IMR-90 (cell line): ENCODE results near the gene PCSK6. TPM values are rescaled to one million over a fixed set of nuclear protein-coding genes. Genes with fewer than 3 reads are reported as not detected.

ENCODE experiments used
- ATAC-seq: fragments of 200-7000 bp; cut with Tn5 transposase; 2 replicates; pipeline ENCODE4 v1.9.1; 2020; ENCODE audit warnings: low read depth, mild to moderate bottlenecking, moderate library complexity
- BruUV-seq: library from RNA; stranded (reverse); fragments of 400-500 nt; replicated peaks from 2 replicates; lab custom pipeline; 2021; lab: Mats Ljungman, UMichigan
- CTCF ChIA-PET: fragments of 300-600 bp; formaldehyde crosslinking; extraction: SDS; loops from one replicate; lab custom pipeline; 2021; ENCODE audit warnings: antibody characterized with exemption; lab: Yijun Ruan, JAX
- POLR2A ChIA-PET: fragments of 300-600 bp; sonication (Branson Sonifier 250); formaldehyde crosslinking; loops from one replicate; lab custom pipeline; 2022; ENCODE audit warnings: antibody characterized with exemption; ENCODE audit not compliant: unreplicated experiment; lab: Charles Lee
- DNase-seq: peaks from one replicate; pipeline ENCODE4 v3.0.0; 2013
- H2AFZ ChIP-seq: replicated peaks from 2 replicates; pipeline ENCODE3; 2013; ENCODE audit warnings: low read length, mild to moderate bottlenecking; ENCODE audit not compliant: poor library complexity
- H2AK5ac ChIP-seq: 2 replicates; pipeline ENCODE4 v1.6.1; 2013; ENCODE audit warnings: low read depth, low read length, inconsistent platforms
- H2AK9ac ChIP-seq: replicated peaks from 2 replicates; pipeline ENCODE3; 2013; ENCODE audit warnings: mild to moderate bottlenecking, low read depth, low read length, moderate library complexity; ENCODE audit not compliant: poor library complexity
- H2BK120ac ChIP-seq: 2 replicates; pipeline ENCODE4 v1.6.1; 2013; ENCODE audit warnings: low read depth, low read length, inconsistent platforms
- H2BK15ac ChIP-seq: 3 replicates; pipeline ENCODE4 v1.6.1; 2013; ENCODE audit warnings: low read depth, low read length, inconsistent platforms
- H2BK20ac ChIP-seq: 2 replicates; pipeline ENCODE4 v1.6.1; 2013; ENCODE audit warnings: low read depth, mild to moderate bottlenecking, inconsistent platforms, low read length, moderate library complexity
- H2BK5ac ChIP-seq: 2 replicates; pipeline ENCODE4 v1.6.1; 2013; ENCODE audit warnings: mild to moderate bottlenecking, low read depth, low read length, inconsistent platforms; ENCODE audit not compliant: poor library complexity, severe bottlenecking
- H3K14ac ChIP-seq: replicated peaks from 2 replicates; pipeline ENCODE4 v1.6.1; 2013; ENCODE audit warnings: low read depth, low read length, inconsistent platforms
- H3K18ac ChIP-seq: 2 replicates; pipeline ENCODE4 v1.6.1; 2013; ENCODE audit warnings: low read depth, low read length, control low read depth
- H3K23ac ChIP-seq: 2 replicates; pipeline ENCODE4 v1.6.1; 2013; ENCODE audit warnings: low read depth, low read length, inconsistent platforms
- H3K27ac ChIP-seq: 2 replicates; pipeline ENCODE4 v1.5.1; 2013; ENCODE audit warnings: mild to moderate bottlenecking, control low read depth, low read length; ENCODE audit not compliant: insufficient read depth
- H3K27me3 ChIP-seq: 2 replicates; pipeline ENCODE4 v1.6.1; 2013; ENCODE audit warnings: low read length; ENCODE audit not compliant: control insufficient read depth, insufficient read depth
- H3K36me3 ChIP-seq: 2 replicates; pipeline ENCODE4 v1.6.1; 2013; ENCODE audit warnings: low read length, mixed read lengths; ENCODE audit not compliant: control insufficient read depth, insufficient read depth
- H3K4ac ChIP-seq: 2 replicates; pipeline ENCODE4 v1.6.1; 2013; ENCODE audit warnings: low read depth, low read length, inconsistent platforms
- H3K4me1 ChIP-seq: 2 replicates; pipeline ENCODE4 v1.6.1; 2013; ENCODE audit warnings: low read length, mixed read lengths; ENCODE audit not compliant: control insufficient read depth, insufficient read depth
- H3K4me2 ChIP-seq: 2 replicates; pipeline ENCODE4 v1.6.1; 2013; ENCODE audit warnings: low read depth, mild to moderate bottlenecking, control low read depth, low read length, moderate library complexity
- H3K4me3 ChIP-seq: 2 replicates; pipeline ENCODE4 v1.5.1; 2013; ENCODE audit warnings: low read depth, mild to moderate bottlenecking, control low read depth, low read length, moderate library complexity; ENCODE audit not compliant: insufficient read depth
- H3K56ac ChIP-seq: 2 replicates; pipeline ENCODE4 v1.6.1; 2013; ENCODE audit warnings: low read length, inconsistent platforms; ENCODE audit not compliant: insufficient read depth; ENCODE audit errors: extremely low read depth
- H3K79me1 ChIP-seq, 2 experiments: 2 replicates each; pipeline ENCODE4 v1.6.1; 2013; ENCODE audit warnings: low read length in 2 of 2, inconsistent platforms in 1 of 2, low read depth in 1 of 2
- H3K9ac ChIP-seq: 2 replicates; pipeline ENCODE4 v1.6.1; 2013; ENCODE audit warnings: low read depth, low read length, control low read depth
- H3K9me1 ChIP-seq: 2 replicates; pipeline ENCODE4 v1.6.1; 2013; ENCODE audit warnings: low read length, inconsistent platforms; ENCODE audit not compliant: insufficient read depth
- H3K9me3 ChIP-seq: 2 replicates; pipeline ENCODE4 v1.6.1; 2013; ENCODE audit warnings: low read length; ENCODE audit not compliant: control insufficient read depth, insufficient read depth
- H4K20me1 ChIP-seq: 2 replicates; pipeline ENCODE4 v1.6.1; 2013; ENCODE audit warnings: low read length, inconsistent platforms; ENCODE audit not compliant: insufficient read depth
- H4K5ac ChIP-seq: 2 replicates; pipeline ENCODE4 v1.6.1; 2013; ENCODE audit warnings: mild to moderate bottlenecking, low read depth, low read length, control low read depth
- H4K8ac ChIP-seq, 2 experiments: 2 replicates each; pipeline ENCODE4 v1.6.1; 2013; ENCODE audit warnings: low read depth in 2 of 2, low read length in 2 of 2, control low read depth in 1 of 2, inconsistent platforms in 1 of 2
- H4K91ac ChIP-seq: 2 replicates; pipeline ENCODE4 v1.6.1; 2013; ENCODE audit warnings: low read depth, low read length, inconsistent platforms; ENCODE audit not compliant: insufficient read depth
- BHLHE40 ChIP-seq: fragments of 150-350 bp; IDR thresholded peaks from 2 replicates; pipeline ENCODE4 v1.6.1; 2016; ENCODE audit warnings: mild to moderate bottlenecking, low read depth, low read length
- CEBPB ChIP-seq: IDR thresholded peaks from 2 replicates; pipeline ENCODE4 v1.6.1; 2012; ENCODE audit warnings: low read depth, low read length, improper control_type of control experiment
- CHD1 ChIP-seq: IDR thresholded peaks from 2 replicates; pipeline ENCODE4 v1.6.1; 2012; ENCODE audit warnings: low read depth, low read length, improper control_type of control experiment
- CTCF ChIP-seq: conservative IDR thresholded peaks from 2 replicates; pipeline ENCODE4 v1.5.1; 2012; ENCODE audit warnings: mild to moderate bottlenecking, low read depth, low read length, improper control_type of control experiment
- MAFK ChIP-seq: IDR thresholded peaks from 2 replicates; pipeline ENCODE4 v1.6.1; 2012; ENCODE audit warnings: low read depth, low read length, improper control_type of control experiment
- MAZ ChIP-seq: IDR thresholded peaks from 2 replicates; pipeline ENCODE4 v1.6.1; 2012; ENCODE audit warnings: low read depth, mild to moderate bottlenecking, low read length, improper control_type of control experiment, moderate library complexity, borderline replicate concordance
- MXI1 ChIP-seq: IDR thresholded peaks from 2 replicates; pipeline ENCODE4 v1.6.1; 2012; ENCODE audit warnings: low read depth, mild to moderate bottlenecking, low read length, moderate library complexity, borderline replicate concordance
- RCOR1 ChIP-seq: IDR thresholded peaks from 2 replicates; pipeline ENCODE4 v1.6.1; 2012; ENCODE audit warnings: mild to moderate bottlenecking, low read length, improper control_type of control experiment; ENCODE audit not compliant: insufficient replicate concordance
- RFX5 ChIP-seq: IDR thresholded peaks from 2 replicates; pipeline ENCODE4 v1.8.0; 2012; ENCODE audit warnings: low read depth, mild to moderate bottlenecking, low read length, moderate library complexity
- SMC3 ChIP-seq: fragments of 150-350 bp; IDR thresholded peaks from 2 replicates; pipeline ENCODE4 v1.6.1; 2016; ENCODE audit warnings: low read depth, mild to moderate bottlenecking, antibody characterized with exemption, low read length, moderate library complexity
- USF2 ChIP-seq: fragments of 150-350 bp; IDR thresholded peaks from 2 replicates; pipeline ENCODE4 v1.6.1; 2017; ENCODE audit warnings: mild to moderate bottlenecking, antibody characterized with exemption, low read length, low read depth
- WGBS, 2 experiments: methylation state at CpG; one replicate each; pipeline versions ENCODE4 v1.1.5 to v1.1.7; 2013; ENCODE audit warnings: missing lambda C conversion rate in 2 of 2; ENCODE audit not compliant: insufficient read length in 1 of 2; ENCODE audit errors: extremely low coverage in 2 of 2; 5-methylcytosine and 5-hydroxymethylcytosine counted together
- dilution Hi-C: fragments of 300-500 bp; cut with HindIII; formaldehyde crosslinking; loops from one replicate; pipeline ENCODE4 v1.14.3; 2018; ENCODE audit warnings: low sequenced_read_pairs; ENCODE audit not compliant: unreplicated experiment
- in situ Hi-C: fragments of 300-500 bp; cut with MboI; formaldehyde crosslinking; loops from 3 replicates; pipeline ENCODE4 v1.14.3; 2019; ENCODE audit warnings: low sequenced_read_pairs, inconsistent platforms, mixed read lengths
- intact Hi-C: fragments of 100-400 bp; cut with micrococcal nuclease; formaldehyde crosslinking; loops from 2 replicates; pipeline ENCODE4 v1.10.0; 2022
- polyA plus RNA-seq, 3 experiments: library from polyadenylated mRNA; depleted of rRNA; stranded (reverse); fragments of >200 nt; gene quantifications; 2 replicates each; pipeline ENCODE4 v1.2.3, GENCODE V29; 2012; ENCODE audit warnings: low replicate concordance in 1 of 3
- total RNA-seq: library from RNA; depleted of rRNA; stranded (reverse); fragments of >200 nt; gene quantifications from 2 replicates; pipeline ENCODE4 v1.2.3, GENCODE V29; 2012

The PCSK6 gene
- total and polyA plus RNA-seq, 2 of the 4 experiments (the other 2 are of a cell fraction), result not detected

GRCh38 chr15:101535170-101535902 is 45.8 kb upstream of the PCSK6 start:
- Histone ChIP-seq H4K91ac (no peak overlapping the region), H2BK5ac (no peak overlapping the region), H4K8ac (no peak overlapping the region), H3K18ac (no peak overlapping the region), H3K4ac (no peak overlapping the region), H3K14ac (no peak overlapping the region), H3K79me1 (no peaks in the 10 kb centered on the region), H4K20me1 (no peaks in the 10 kb centered on the region), H3K9me3 (peaks cover 5% of the 10 kb centered on the region), H3K4me3 (no peak overlapping the region), H2AK5ac (no peak overlapping the region), H3K23ac (no peak overlapping the region), H3K56ac (no peak overlapping the region), H3K9ac (no peak overlapping the region), H2BK15ac (no peak overlapping the region), H2BK120ac (no peak overlapping the region), H3K27ac (no peak overlapping the region), H3K4me1 (no peaks in the 10 kb centered on the region), H4K5ac (no peak overlapping the region), H3K4me2 (no peak overlapping the region), H2AFZ (no peak overlapping the region), H3K36me3 (no peaks in the 10 kb centered on the region), H2AK9ac (no peak overlapping the region), H3K27me3 (peaks cover 21% of the 10 kb centered on the region), H3K9me1 (no peaks in the 10 kb centered on the region), H2BK20ac (no peak overlapping the region)
- DNase-seq (no peak), ATAC-seq (no peak)
- ChIA-PET POLR2A (no interaction called here), CTCF (no interaction called here)
- intact Hi-C loops, result no loop called here
- BruUV-seq, result no TSS peak
- TF ChIP-seq BHLHE40 (no peak), MAFK (no peak), RCOR1 (no peak), CHD1 (no peak), SMC3 (no peak), CEBPB (no peak), RFX5 (no peak), USF2 (no peak), MXI1 (no peak), MAZ (no peak), CTCF (no peak)
- dilution Hi-C loops, result no loop called here
- in situ Hi-C loops, result no loop called here
- WGBS, 2 experiments, result 81% methylated on average over 12 of the region's 29 CpGs; no CpG with 5 or more reads in 1 of the 2 experiments
